Duodenal mucosa (tissue), 2 donors: ENCODE data around the gene IL17REL.

ENCODE experiments used
- H3K27ac ChIP-seq: one replicate; pipeline ENCODE4 v1.7.0; 2013; ENCODE audit warnings: low read depth, low read length
- H3K27me3 ChIP-seq, 2 donors: one replicate each; pipeline ENCODE4 v1.7.0; 2013; ENCODE audit warnings: low read length in 2 of 2, control low read depth in 1 of 2; ENCODE audit not compliant: insufficient read depth in 2 of 2, control insufficient read depth in 1 of 2
- H3K36me3 ChIP-seq, 2 donors: one replicate each; pipeline ENCODE4 v1.7.0; 2013; ENCODE audit warnings: low read length in 2 of 2, control low read depth in 1 of 2; ENCODE audit not compliant: insufficient read depth in 2 of 2, control insufficient read depth in 1 of 2
- H3K4me1 ChIP-seq, 2 donors: one replicate each; pipeline ENCODE4 v1.7.0; 2013; ENCODE audit warnings: low read length in 2 of 2, control low read depth in 1 of 2; ENCODE audit not compliant: insufficient read depth in 2 of 2, control insufficient read depth in 1 of 2
- H3K4me3 ChIP-seq, 2 donors: one replicate each; pipeline ENCODE4 v1.7.0; 2013; ENCODE audit warnings: low read length in 2 of 2, low read depth in 1 of 2
- H3K9ac ChIP-seq, 2 donors: one replicate each; pipeline ENCODE4 v1.7.0; 2013; ENCODE audit warnings: low read length in 2 of 2, low read depth in 1 of 2
- H3K9me3 ChIP-seq, 2 donors: one replicate each; pipeline ENCODE4 v1.7.0; 2013; ENCODE audit warnings: low read length in 2 of 2, control low read depth in 1 of 2; ENCODE audit not compliant: control insufficient read depth in 1 of 2

Gene IL17REL

GRCh38 chr22:50001388-50002231 lies 11.0 kb downstream of the IL17REL start:
- H3K27me3 ChIP-seq: peaks cover 0 to 4% of the 10 kb centered on the region in 2 donors
- H3K36me3 ChIP-seq: no peaks in the 10 kb centered on the region
- H3K4me3 ChIP-seq: no peak overlapping the region

GRCh38 chr22:50000587-50001387 lies 11.8 kb downstream of the IL17REL start:
- no peaks in the 10 kb centered on the region for H3K9me3 ChIP-seq
- no peak overlapping the region for H3K4me3 ChIP-seq
- peaks cover 28 to 31% of the 10 kb centered on the region in 2 donors for H3K4me1 ChIP-seq
- H3K27me3 ChIP-seq: peaks cover 0 to 4% of the 10 kb centered on the region in 2 donors
- H3K36me3 ChIP-seq: no peaks in the 10 kb centered on the region
- no peak overlapping the region for H3K27ac ChIP-seq
- no peak overlapping the region for H3K9ac ChIP-seq

More at GRCh38 chr22:50001388-50002231, 11.0 kb downstream of the IL17REL start:
- no peaks in the 10 kb centered on the region for H3K9me3 ChIP-seq
- H3K9ac ChIP-seq: peak overlapping the region in 1 of 2 donors; percentile 32
- no peak overlapping the region for H3K27ac ChIP-seq
- H3K4me1 ChIP-seq: peaks cover 25 to 28% of the 10 kb centered on the region in 2 donors

DNA sequence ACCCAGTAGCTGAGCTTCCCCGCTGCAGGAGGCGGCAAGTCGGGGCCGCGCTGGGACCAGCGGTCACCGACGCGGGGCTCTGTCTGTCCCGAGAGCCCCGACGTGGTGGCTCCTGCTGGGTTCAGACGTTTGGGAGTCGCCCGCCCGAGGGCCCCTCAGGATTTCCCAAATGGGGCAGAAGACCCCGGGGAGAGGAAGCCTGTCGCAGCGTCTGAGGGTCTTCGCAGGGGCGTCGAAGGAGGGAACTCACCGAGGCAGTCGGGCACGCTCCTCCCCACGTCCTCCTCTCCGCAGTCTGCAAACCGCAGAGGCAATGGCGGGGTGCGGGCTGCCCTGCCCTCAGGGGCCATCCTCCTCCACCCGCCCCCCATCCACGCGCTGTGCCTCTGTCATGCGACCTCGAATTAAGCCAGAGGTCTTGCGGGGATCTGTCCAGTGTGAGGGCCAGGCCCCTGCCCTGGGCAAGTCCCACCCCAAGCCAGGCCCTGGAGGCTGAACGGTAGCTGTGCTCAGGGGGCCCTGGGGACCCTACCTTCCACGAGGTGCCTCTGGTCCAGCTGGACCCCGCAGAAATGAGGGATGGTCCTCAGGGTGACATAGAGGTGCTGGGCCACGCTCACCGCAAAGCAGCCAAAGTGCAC lies 12.5 kb downstream of the IL17REL start:
- H3K27me3 ChIP-seq: peaks cover 0 to 4% of the 10 kb centered on the region in 2 donors
- peak overlapping the region in 1 of 2 donors; percentile 60 for H3K9ac ChIP-seq
- no peaks in the 10 kb centered on the region for H3K36me3 ChIP-seq

GRCh38 chr22:49999063-49999945 lies 13.3 kb downstream of the IL17REL start:
- Histone ChIP-seq H3K27me3 (peaks cover 0 to 4% of the 10 kb centered on the region in 2 donors), H3K36me3 (no peaks in the 10 kb centered on the region), H3K9me3 (no peaks in the 10 kb centered on the region), H3K4me3 (peak overlapping the region; percentile 40 to 46), H3K27ac (no peak overlapping the region), H3K4me1 (peaks cover 38 to 44% of the 10 kb centered on the region in 2 donors), H3K9ac (peak overlapping the region in 1 of 2 donors; percentile 60)

More for the DNA sequence above, 12.5 kb downstream of the IL17REL start:
- Histone ChIP-seq H3K9me3 (no peaks in the 10 kb centered on the region), H3K4me1 (peaks cover 34 to 38% of the 10 kb centered on the region in 2 donors), H3K27ac (no peak overlapping the region), H3K4me3 (peak overlapping the region; percentile 40)

DNA sequence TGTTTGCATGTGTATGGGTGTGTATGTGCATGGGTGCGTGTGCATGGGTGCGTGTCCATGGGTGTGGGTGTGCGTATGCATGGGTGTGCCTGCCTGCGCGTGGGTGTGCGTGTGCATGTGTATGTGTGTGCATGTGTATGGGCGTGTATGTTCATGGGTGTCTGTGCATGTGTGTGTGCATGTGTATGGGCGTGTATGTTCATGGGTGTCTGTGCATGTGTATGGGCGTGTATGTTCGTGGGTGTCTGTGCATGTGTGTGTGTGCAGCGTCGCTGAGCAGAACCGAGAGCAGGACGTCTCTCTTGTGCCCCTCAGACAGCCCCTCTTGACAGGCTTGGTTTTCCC lies 13.9 kb downstream of the IL17REL start:
- Histone ChIP-seq H3K36me3 (no peaks in the 10 kb centered on the region), H3K4me1 (peaks cover 38 to 44% of the 10 kb centered on the region in 2 donors), H3K4me3 (peak overlapping the region in 1 of 2 donors; percentile 16), H3K9ac (no peak overlapping the region), H3K27me3 (peaks cover 0 to 4% of the 10 kb centered on the region in 2 donors), H3K9me3 (no peaks in the 10 kb centered on the region), H3K27ac (no peak overlapping the region)

- H3K9ac ChIP-seq: no peak overlapping the region
- H3K27ac ChIP-seq: no peak overlapping the region
Measured at GRCh38 chr22:49997932-49998717, 14.4 kb downstream of the IL17REL start.

DNA sequence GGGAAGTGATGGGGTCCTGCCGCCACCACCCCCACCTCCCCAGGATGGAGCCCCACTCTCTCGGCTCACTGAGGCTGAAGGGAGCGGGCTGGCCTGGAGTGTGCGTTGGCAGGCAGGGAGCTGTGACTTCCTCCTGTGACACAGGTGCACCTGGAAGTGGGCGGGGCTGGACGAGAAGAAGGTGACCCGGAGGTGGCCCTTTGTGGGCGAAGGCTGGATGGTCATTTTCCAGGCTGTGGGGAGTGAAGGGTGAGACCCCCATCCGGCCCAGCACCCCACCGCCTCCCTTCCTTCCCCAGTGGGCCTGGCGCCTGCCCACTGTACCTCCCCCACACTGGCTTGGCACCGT lies 15.3 kb downstream of the IL17REL start:
- peak overlapping the region in 1 of 2 donors; percentile 15 for H3K9ac ChIP-seq
- H3K27ac ChIP-seq: no peak overlapping the region
- H3K36me3 ChIP-seq: no peaks in the 10 kb centered on the region
- no peaks in the 10 kb centered on the region for H3K9me3 ChIP-seq
- H3K4me3 ChIP-seq: no peak overlapping the region
- peaks cover 0 to 4% of the 10 kb centered on the region in 2 donors for H3K27me3 ChIP-seq
- H3K4me1 ChIP-seq: peaks cover 38 to 43% of the 10 kb centered on the region in 2 donors

More at GRCh38 chr22:49997932-49998717, 14.4 kb downstream of the IL17REL start:
- H3K9me3 ChIP-seq: no peaks in the 10 kb centered on the region
- peaks cover 0 to 4% of the 10 kb centered on the region in 2 donors for H3K27me3 ChIP-seq
- H3K36me3 ChIP-seq: no peaks in the 10 kb centered on the region
- peaks cover 38 to 44% of the 10 kb centered on the region in 2 donors for H3K4me1 ChIP-seq
- H3K4me3 ChIP-seq: no peak overlapping the region

DNA sequence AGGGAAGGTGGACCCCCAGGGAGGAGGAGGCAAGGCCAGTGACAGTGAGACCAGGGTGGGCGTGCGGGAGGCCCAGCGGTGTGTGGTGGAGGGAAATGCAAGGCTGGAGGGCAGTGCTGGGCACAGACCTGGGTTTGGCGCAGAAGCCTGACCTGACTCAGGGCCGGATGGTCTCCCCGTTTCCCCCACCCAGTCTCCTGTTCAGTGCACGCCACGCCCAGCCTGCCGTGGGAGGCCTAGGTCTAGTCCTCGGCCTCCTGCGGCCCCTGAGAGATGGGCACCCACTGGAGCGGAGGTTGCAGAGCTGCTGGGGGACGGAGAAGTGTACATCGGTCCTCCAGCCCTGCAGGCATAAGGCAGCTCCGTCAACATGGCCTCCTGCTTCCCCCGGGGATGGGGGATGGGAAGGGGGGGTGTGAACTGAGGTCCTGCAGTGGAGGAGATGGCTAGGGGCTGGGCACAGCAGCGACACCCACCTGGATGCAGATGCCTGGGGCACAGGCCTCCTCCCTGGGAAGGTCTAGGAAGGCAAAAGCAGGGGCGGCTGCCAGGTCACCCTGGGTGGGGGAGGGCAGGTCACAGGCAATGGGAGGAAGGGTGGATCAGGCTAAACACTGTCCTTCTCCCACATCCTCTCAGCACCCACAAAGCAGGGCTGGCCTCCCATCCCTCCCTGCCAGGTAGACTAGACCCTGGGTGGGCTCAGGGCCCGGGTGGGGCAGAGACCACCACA lies 15.9 kb downstream of the IL17REL start:
- Histone ChIP-seq H3K27me3 (peaks cover 0 to 4% of the 10 kb centered on the region in 2 donors), H3K9me3 (no peaks in the 10 kb centered on the region), H3K36me3 (no peaks in the 10 kb centered on the region), H3K27ac (no peak overlapping the region), H3K9ac (peak overlapping the region; percentile 15 to 16), H3K4me3 (peak overlapping the region in 1 of 2 donors; percentile 46), H3K4me1 (peaks cover 38% of the 10 kb centered on the region in 2 donors)
